DMS153 (cell line): ENCODE data around the gene GRAMD4.

Source experiments
- DNase-seq: peaks from one replicate; lab custom pipeline; 2025; lab: John Stamatoyannopoulos, UW

GRAMD4 gene

GRCh38 chr22:46672731-46673130 lies 52.5 kb downstream of the GRAMD4 start:
- no peak for DNase-seq

- no peak for DNase-seq
Observed at GRCh38 chr22:46673205-46673604, 53.0 kb downstream of the GRAMD4 start.

GRCh38 chr22:46673662-46674236 lies 53.6 kb downstream of the GRAMD4 start:
- DNase-seq: no peak

- DNase-seq: no peak
Observed at GRCh38 chr22:46674367-46674781, 54.2 kb downstream of the GRAMD4 start.

GRCh38 chr22:46674906-46675305 lies 54.7 kb downstream of the GRAMD4 start:
- no peak for DNase-seq

GRCh38 chr22:46675479-46675878 lies 55.3 kb downstream of the GRAMD4 start:
- DNase-seq: no peak

GRCh38 chr22:46675938-46676337 lies 55.8 kb downstream of the GRAMD4 start:
- no peak for DNase-seq

GRCh38 chr22:46676479-46676878 lies 56.3 kb downstream of the GRAMD4 start:
- no peak for DNase-seq

GRCh38 chr22:46676881-46677280 lies 56.7 kb downstream of the GRAMD4 start:
- no peak for DNase-seq

- no peak for DNase-seq
Observed at GRCh38 chr22:46677323-46678002, 57.3 kb downstream of the GRAMD4 start.

GRCh38 chr22:46678003-46678657 lies 57.9 kb downstream of the GRAMD4 start:
- no peak for DNase-seq

GRCh38 chr22:46678785-46679700 lies 58.9 kb downstream of the GRAMD4 start:
- DNase-seq: no peak

GRCh38 chr22:46679706-46680269 lies 59.6 kb downstream of the GRAMD4 start:
- no peak for DNase-seq

GRCh38 chr22:46681010-46681409 lies 60.8 kb downstream of the GRAMD4 start:
- no peak for DNase-seq

GRCh38 chr22:46682011-46682731 lies 62.0 kb downstream of the GRAMD4 start:
- no peak for DNase-seq

GRCh38 chr22:46684706-46685105 lies 64.5 kb downstream of the GRAMD4 start:
- DNase-seq: peak; percentile 54

- DNase-seq: no peak
Observed at GRCh38 chr22:46686221-46687047, 66.2 kb downstream of the GRAMD4 start.

- DNase-seq: no peak
Observed at GRCh38 chr22:46687048-46687444, 66.9 kb downstream of the GRAMD4 start.

GRCh38 chr22:46687460-46687859 lies 67.3 kb downstream of the GRAMD4 start:
- DNase-seq: no peak

GRCh38 chr22:46688949-46689348 lies 68.8 kb downstream of the GRAMD4 start:
- peak; percentile 78 for DNase-seq
